HG03139 (cell line): ENCODE results near the gene CDC6.
"Not testable (repeated sequence)": the region's sequence is repeated elsewhere in the genome, so short reads cannot be mapped to it uniquely, and the experiment has no call there.

Source experiments
- ATAC-seq: cut with Tn5 transposase; IDR thresholded peaks from one replicate; pipeline ENCODE4 v1.9.1; 2021; ENCODE audit not compliant: unreplicated experiment

The CDC6 gene

GRCh38 chr17:40286473-40286872 is 1.2 kb upstream of the CDC6 start:
- no peak for ATAC-seq

DNA sequence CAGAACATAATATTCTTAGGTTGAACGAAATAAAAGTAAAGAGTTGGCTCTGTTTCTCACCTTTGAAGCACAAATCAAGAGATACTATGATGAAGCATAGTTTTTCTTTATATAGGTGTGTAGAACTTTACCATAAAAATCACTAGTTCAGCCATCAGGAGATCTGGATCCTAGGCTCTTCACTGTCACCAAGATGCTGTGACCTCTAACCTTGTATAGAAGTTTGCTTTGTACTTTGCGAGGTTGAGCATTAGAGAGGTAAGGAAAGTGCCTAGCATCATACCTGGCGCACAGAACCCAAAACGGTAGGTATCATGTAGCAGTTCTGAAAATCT is 553 bp upstream of the CDC6 start:
- ATAC-seq: no peak

DNA sequence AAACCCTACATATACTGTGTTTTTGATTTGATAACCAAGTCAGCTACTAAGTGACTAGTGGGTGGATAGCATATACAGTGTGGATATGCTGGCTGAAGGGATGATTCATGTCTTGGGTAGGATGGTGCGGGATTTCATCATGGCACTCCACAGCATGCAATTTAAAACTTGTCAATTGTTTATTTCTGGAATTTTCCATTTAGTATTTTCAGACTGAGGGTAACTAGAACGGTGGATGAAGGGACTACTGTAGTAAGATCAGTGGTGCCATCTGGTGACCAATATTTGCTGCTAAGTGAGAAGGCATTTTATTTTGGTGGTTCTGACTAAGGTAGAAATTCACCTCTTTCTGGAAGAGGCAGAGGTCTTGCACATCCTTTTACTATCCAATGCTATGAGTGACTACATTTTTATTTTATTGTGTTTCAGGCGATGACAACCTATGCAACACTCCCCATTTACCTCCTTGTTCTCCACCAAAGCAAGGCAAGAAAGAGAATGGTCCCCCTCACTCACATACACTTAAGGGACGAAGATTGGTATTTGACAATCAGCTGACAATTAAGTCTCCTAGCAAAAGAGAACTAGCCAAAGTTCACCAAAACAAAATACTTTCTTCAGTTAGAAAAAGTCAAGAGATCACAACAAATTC is 3.1 kb downstream of the CDC6 start:
- ATAC-seq: no peak

DNA sequence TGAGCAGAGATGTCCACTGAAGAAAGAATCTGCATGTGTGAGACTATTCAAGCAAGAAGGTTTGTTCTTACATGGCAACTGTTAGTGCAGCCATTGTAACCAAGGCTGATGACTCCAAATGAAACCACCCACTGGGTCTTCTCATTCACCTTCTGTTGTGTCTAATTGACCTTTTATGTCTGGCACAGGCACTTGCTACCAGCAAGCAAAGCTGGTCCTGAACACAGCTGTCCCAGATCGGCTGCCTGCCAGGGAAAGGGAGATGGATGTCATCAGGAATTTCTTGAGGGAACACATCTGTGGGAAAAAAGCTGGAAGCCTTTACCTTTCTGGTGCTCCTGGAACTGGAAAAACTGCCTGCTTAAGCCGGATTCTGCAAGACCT is 3.6 kb downstream of the CDC6 start:
- no peak for ATAC-seq

- ATAC-seq: no peak
Observed at GRCh38 chr17:40293363-40293762, 5.7 kb downstream of the CDC6 start.

DNA sequence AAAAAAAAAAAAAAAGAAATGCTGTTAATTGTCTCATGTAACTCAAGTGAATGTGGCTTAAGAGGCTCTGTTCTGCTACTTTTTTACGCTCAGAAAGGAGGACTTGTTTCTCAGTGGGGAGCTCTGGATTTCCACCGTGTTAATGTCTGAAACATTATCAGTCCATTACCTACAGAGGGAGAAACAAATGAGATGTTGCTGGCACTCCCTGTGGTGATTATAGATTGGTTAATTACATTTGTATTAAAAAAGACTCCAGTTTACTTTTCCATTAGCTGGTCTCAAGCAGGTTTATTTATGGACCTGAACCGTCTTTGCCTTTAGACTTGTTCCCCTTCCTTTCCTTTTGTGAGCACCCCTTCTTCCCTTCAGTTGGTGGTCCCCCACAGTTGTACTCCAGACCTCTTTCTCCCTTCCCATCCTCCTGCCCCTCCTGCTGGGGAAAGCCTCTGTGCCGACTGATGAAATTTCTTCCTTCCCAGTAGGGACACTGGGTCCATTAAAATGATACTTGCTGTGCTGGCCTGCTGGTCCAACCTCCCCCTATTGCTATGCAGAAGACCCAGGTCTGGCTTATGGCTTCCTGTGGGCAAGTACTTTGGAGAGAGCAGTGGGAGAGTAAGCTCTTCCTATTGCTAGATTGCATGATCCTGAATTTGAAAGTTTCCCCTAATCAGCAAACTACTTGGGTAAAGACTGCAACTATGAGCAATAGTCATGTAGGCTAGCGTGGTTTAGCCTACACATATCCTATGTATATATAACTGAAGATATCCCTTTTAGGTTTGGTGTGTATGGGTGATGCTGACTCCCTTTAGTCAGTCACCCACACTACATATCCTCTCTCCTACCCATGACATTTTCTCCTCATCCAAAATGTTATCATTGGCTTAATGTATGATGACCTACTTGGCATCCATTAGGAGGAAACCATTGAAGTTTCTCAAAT is 8.1 kb downstream of the CDC6 start:
- ATAC-seq: no peak

DNA sequence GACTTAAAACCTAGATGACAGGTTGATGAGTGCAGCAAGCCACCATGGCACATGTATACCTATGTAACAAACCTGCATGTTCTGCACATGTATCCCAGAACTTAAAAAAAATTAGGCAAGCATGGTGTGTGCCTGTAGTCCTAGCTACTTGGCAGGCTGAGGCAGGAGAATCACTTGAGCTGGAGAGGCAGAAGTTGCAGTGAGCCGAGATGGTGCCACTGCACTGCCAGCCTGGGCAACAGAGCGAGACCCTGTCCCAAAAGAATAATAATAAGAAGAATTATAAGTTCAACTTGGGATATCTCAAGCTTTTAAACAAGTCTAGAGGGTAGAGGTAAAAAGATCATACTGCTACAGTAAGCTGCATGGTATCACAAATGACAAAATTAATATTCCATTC is 9.8 kb downstream of the CDC6 start:
- ATAC-seq: no peak

DNA sequence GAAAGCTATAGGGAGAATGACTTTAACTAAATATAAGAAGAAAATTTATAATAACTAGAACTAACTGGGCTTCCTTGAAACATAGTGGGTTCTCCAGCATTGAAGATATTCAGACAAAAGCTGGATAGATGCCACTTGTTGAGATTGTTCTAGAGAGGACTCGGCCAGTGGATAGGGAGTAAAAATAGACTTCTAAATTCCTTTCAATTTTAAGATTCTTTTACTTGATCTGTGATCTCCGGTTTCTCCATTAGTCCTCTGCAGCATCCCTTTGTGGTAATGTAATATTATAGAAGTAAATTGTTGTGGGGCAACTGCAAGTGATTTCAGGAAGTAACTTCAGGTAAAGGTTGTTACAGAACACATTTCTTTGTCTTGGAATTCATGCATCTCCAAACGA is 11.0 kb downstream of the CDC6 start:
- ATAC-seq: no peak

DNA sequence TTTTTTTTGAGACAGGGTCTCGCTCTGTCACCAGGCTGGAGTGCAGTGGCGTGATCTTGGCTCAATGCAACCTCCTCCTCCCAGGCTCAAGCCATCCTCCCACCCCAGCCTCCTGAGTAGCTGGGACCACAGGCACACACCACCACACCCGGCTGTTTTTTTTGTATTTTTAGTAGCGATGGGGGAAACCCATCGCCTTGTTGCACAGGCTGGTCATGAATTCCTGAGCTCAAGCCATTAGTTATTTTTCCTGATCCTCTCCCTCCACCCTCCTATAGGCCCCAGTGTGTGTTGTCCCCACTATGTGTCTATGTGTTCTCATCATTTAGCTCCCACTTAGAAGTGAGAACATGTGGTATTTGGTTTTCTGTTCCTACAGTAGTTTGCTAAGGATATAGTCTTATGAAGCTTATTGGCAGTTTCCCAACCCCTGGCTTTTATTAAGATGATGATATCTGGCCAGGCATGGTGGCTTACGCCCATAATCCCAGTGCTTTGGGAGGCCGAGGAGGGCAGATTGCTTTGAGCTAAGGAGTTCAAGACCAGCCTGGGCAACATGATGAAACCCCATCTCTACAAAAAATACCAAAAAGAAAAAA is 11.6 kb downstream of the CDC6 start:
- not testable (repeated sequence) for ATAC-seq

DNA sequence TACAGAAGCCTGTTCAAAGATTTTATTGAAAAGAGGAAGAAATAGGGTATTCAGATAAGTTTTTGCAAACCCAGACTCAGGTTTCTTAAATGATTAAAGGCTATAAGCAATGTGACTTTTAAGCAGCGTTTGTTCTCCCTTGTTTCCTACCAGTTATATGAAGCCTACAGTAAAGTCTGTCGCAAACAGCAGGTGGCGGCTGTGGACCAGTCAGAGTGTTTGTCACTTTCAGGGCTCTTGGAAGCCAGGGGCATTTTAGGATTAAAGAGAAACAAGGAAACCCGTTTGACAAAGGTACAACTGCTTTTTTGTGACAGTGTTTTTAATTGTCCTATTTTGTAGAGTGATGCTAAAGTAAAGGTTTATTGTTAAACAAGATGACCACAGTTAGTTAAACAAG is 13.6 kb downstream of the CDC6 start:
- ATAC-seq: no peak

- ATAC-seq: no peak
Observed at GRCh38 chr17:40303009-40303657, 15.5 kb downstream of the CDC6 start.

GRCh38 chr17:40303708-40304551 is 16.3 kb downstream of the CDC6 start:
- ATAC-seq: no peak

- not testable (repeated sequence) for ATAC-seq
Observed at GRCh38 chr17:40304552-40304863, 16.8 kb downstream of the CDC6 start.

DNA sequence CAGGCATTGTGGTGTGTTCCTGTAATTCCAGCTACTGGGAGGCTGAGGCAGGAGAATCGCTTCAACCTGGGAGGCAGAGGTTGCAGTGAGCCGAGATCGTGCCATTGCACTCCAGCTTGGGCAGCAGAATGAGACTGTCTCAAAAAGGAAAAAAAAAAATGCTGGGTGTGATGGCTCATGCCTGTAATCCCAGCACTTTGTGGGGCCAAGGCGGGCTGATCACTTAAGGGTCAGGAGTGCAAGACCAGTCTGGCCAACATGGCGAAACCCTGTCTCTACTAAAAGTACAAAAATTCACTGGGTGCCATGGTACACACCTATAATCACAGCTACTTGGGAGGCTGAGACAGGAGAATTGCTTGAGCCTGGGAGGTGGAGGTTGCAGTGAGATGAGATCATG is 17.2 kb downstream of the CDC6 start:
- ATAC-seq: not testable (repeated sequence)

- ATAC-seq: no peak
Observed at GRCh38 chr17:40306395-40306794, 18.7 kb downstream of the CDC6 start.

GRCh38 chr17:40307001-40307730 is 19.5 kb downstream of the CDC6 start:
- no peak for ATAC-seq

DNA sequence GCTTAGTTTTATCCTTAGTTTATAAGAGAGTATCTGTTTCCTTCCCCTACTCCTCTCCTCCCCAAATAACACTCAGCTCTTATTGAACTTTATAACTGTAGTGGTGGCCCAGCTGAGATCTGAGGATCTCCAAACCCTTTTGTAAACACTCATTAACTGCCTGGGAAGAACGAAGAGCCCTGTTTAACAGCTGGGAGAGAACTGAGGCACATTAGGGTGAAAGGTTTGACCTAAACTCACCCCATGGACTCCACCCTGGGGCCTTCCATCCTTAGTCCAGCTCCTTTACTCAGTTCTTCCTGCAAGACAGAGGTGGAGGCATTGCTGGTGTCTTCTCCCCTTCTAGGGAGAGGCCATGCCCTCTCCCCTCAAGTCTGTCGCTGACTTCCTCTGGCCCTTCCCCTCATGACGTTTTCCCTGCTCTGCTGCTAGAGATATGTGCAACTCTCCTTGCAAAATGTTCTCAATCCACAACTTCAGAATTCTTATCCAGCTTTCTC is 20.1 kb downstream of the CDC6 start:
- no peak for ATAC-seq

DNA sequence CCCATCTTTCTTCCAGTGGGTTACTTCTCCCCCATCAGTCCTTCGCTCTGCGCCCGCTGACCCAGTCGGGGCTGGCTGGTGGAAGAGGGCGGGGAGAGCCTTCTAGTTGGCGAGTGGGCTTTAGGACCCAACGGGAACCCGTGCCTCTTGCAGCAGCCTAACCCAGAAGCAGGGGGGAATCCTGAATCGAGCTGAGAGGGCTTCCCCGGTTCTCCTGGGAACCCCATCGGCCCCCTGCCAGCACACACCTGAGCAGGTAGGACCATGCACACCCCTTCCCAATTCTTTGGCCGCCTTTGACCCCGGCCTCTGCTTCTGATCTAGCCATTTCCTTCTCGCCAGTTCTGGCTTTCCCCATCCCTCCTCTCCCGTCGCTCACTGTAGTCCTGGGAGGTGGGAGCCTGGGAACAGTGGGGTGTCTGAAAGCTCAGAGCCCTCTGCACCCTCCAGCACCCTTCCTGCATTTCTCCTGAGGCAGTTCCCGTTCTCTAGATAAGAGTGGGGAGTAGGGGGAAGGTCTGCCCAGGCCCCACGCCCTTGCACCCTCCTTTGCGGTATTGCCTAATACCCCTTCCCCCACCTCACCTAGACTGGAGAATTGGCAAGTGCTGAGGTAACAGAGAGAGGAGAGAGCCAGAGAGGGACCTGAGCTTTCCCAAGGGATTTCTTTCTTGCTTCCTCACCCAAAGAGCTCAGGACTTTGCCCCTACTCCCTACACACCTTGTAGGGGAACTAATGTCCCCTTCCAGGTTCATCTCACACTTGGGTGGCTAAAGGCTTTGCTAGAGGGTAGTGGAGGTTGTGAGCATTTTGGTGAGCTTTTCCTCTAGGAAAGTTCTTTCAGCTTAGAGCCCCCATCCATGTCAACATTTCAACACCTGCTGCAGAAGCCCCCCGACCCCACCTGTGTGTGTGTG is 21.6 kb downstream of the CDC6 start, which contains the start of gene RARA:
Gene RARA (plus strand): TSS at position 150 of the 918 bp plus-strand sequence. CDS start 22,039 bp downstream, outside the sequence.
- ATAC-seq: no peak
